Endothelial cell (in vitro differentiated cells): ENCODE data around the gene ZNF573. TPM values are rescaled to one million over a fixed set of nuclear protein-coding genes. Genes with fewer than 3 reads are reported as not detected.
A peak's percentile ranks its signal among the peaks of the same experiment; 100 is the strongest.

Experiments
- DNase-seq: peaks from one replicate; pipeline ENCODE4 v3.0.0; 2021; ENCODE audit warnings: low spot score
- H3K27ac Mint-ChIP-seq: one replicate; pipeline ENCODE4 v1.8.0; 2021; ENCODE audit warnings: mixed read lengths, inconsistent platforms; ENCODE audit not compliant: unreplicated experiment
- H3K27me3 Mint-ChIP-seq: one replicate; pipeline ENCODE4 v1.8.0; 2021; ENCODE audit warnings: mild to moderate bottlenecking, moderate library complexity, mixed read lengths, inconsistent platforms; ENCODE audit not compliant: unreplicated experiment
- H3K36me3 Mint-ChIP-seq: one replicate; pipeline ENCODE4 v1.8.0; 2021; ENCODE audit warnings: mild to moderate bottlenecking, low read depth, mixed read lengths, inconsistent platforms; ENCODE audit not compliant: unreplicated experiment
- H3K4me1 Mint-ChIP-seq: one replicate; pipeline ENCODE4 v1.8.0; 2021; ENCODE audit warnings: mild to moderate bottlenecking, mixed read lengths, inconsistent platforms; ENCODE audit not compliant: unreplicated experiment
- H3K4me3 Mint-ChIP-seq: one replicate; pipeline ENCODE4 v1.8.0; 2021; ENCODE audit warnings: mild to moderate bottlenecking, mixed read lengths, inconsistent platforms; ENCODE audit not compliant: unreplicated experiment
- H3K9me3 Mint-ChIP-seq: one replicate; pipeline ENCODE4 v1.8.0; 2021; ENCODE audit warnings: mixed read lengths, inconsistent platforms; ENCODE audit not compliant: unreplicated experiment
- CTCF ChIP-seq: fragments of 200-600 bp; sonication (generic); IDR thresholded peaks from one replicate; pipeline ENCODE4 v1.5.0; 2021; ENCODE audit warnings: antibody characterized with exemption; ENCODE audit not compliant: unreplicated experiment
- total RNA-seq: library from RNA; stranded (reverse); fragmentation: NEBNext Ultra II Directional; extraction: Animal tissue kit (Norgen Biotek cat#: 25700); gene quantifications from one replicate; pipeline ENCODE4 v1.2.1, GENCODE V29; 2021; ENCODE audit not compliant: unreplicated experiment

Gene ZNF573
- total RNA-seq, 1 donor from 2014 or later, result 11.3 TPM

DNA sequence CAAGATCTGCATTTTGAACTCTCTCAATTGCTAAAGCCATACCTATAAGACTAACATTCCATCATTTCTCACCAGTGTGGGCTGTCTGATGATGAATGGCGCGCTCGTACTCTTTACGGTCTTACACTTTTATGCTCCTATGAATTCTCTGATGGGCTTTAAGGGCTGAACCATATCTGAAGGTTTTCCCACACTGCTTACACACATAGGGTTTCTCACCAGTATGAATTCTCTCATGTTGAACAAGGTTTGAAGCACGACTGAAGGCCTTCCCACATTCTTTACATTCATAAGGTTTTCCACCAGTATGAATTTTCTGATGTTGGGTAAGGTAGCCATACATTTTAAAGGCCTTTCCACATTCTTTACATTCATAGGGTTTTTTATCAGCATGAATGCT is 41.0 kb downstream of the ZNF573 start:
- TF ChIP-seq CTCF, result no peak
- H3K27me3 Mint-ChIP-seq, result peaks cover 3% of the 10 kb centered on the region
- H3K4me1 Mint-ChIP-seq, result no peaks in the 10 kb centered on the region
- H3K36me3 Mint-ChIP-seq, result peaks cover 63% of the 10 kb centered on the region
- no peak overlapping the region for H3K27ac Mint-ChIP-seq
- no peak overlapping the region for H3K4me3 Mint-ChIP-seq
- peaks cover 48% of the 10 kb centered on the region for H3K9me3 Mint-ChIP-seq
- no peak for DNase-seq

GRCh38 chr19:37725181-37725580 is 54.2 kb downstream of the ZNF573 start:
- Mint-ChIP-seq H3K27ac (no peak overlapping the region), H3K36me3 (no peaks in the 10 kb centered on the region), H3K4me3 (no peak overlapping the region), H3K9me3 (no peaks in the 10 kb centered on the region), H3K27me3 (no peaks in the 10 kb centered on the region), H3K4me1 (no peaks in the 10 kb centered on the region)
- DNase-seq, result no peak
- no peak for TF ChIP-seq CTCF

DNA sequence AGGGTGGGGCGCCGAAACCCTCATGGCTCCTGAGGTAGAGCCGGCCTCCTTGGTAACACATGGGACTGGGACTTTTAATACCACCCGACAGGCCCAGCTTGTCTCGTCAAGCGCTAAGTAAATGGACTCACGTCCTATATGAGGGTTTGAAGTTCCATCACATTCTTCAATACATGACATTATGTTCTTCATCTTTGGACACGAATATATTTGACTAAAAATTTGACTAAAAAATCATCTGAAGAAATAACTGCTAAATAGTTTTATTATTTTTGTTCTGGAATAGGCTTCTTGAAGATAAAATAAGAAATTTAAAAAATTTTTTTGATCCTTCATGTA is 59.5 kb downstream of the ZNF573 start:
- peaks cover 6% of the 10 kb centered on the region for H3K4me1 Mint-ChIP-seq
- H3K36me3 Mint-ChIP-seq, result no peaks in the 10 kb centered on the region
- no peaks in the 10 kb centered on the region for H3K9me3 Mint-ChIP-seq
- TF ChIP-seq CTCF, result no peak
- DNase-seq, result no peak
- peak overlapping the region; percentile 93 for H3K4me3 Mint-ChIP-seq
- no peak overlapping the region for H3K27ac Mint-ChIP-seq
- no peaks in the 10 kb centered on the region for H3K27me3 Mint-ChIP-seq

- no peak for TF ChIP-seq CTCF
- H3K4me1 Mint-ChIP-seq, result peaks cover 6% of the 10 kb centered on the region
- DNase-seq, result peak; percentile 92
- H3K9me3 Mint-ChIP-seq, result no peaks in the 10 kb centered on the region
- H3K36me3 Mint-ChIP-seq, result no peaks in the 10 kb centered on the region
- peak within 1 kb of the TSS; percentile 94 for H3K4me3 Mint-ChIP-seq
- H3K27me3 Mint-ChIP-seq, result no peaks in the 10 kb centered on the region
- H3K27ac Mint-ChIP-seq, result peak within 1 kb of the TSS; percentile 5
Measured at GRCh38 chr19:37719111-37719926, 60.1 kb downstream of the ZNF573 start, which contains the start of gene ZNF607. TSS of gene ZNF607 (minus strand) at chr19:37719761. CDS start at chr19:37711618, 8,143 bp downstream.

DNA sequence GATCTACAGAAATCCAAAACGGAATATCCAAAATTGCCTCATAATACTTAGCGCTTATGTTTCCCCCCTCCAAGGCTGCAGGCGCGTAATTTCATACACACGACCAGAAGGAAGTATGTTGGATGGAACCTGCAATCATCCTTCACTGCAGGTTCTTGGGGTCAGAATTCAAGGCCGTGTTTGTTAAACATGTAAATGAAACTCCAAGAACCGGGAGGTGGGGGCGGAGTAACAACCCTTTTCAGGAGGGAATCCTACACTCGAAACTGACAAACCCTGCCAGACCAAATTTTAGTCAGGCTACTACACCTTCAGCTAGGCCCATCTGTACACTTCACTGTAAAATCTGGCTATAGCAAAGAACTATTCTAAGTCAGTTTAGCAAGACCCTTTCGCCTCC is 61.1 kb downstream of the ZNF573 start:
- Mint-ChIP-seq H3K27ac (no peak overlapping the region), H3K36me3 (no peaks in the 10 kb centered on the region), H3K9me3 (no peaks in the 10 kb centered on the region), H3K4me1 (peaks cover 6% of the 10 kb centered on the region), H3K27me3 (no peaks in the 10 kb centered on the region), H3K4me3 (peak overlapping the region; percentile 94)
- TF ChIP-seq CTCF, result no peak
- DNase-seq, result no peak
